GM10847 (cell line): ENCODE measurements around the gene ZNF850.

ENCODE experiments used
- POLR2A ChIP-seq: IDR thresholded peaks from 2 replicates; pipeline ENCODE4 v1.6.1; 2011; ENCODE audit not compliant: insufficient read length; ENCODE audit errors: extremely low read depth

ZNF850 gene

DNA sequence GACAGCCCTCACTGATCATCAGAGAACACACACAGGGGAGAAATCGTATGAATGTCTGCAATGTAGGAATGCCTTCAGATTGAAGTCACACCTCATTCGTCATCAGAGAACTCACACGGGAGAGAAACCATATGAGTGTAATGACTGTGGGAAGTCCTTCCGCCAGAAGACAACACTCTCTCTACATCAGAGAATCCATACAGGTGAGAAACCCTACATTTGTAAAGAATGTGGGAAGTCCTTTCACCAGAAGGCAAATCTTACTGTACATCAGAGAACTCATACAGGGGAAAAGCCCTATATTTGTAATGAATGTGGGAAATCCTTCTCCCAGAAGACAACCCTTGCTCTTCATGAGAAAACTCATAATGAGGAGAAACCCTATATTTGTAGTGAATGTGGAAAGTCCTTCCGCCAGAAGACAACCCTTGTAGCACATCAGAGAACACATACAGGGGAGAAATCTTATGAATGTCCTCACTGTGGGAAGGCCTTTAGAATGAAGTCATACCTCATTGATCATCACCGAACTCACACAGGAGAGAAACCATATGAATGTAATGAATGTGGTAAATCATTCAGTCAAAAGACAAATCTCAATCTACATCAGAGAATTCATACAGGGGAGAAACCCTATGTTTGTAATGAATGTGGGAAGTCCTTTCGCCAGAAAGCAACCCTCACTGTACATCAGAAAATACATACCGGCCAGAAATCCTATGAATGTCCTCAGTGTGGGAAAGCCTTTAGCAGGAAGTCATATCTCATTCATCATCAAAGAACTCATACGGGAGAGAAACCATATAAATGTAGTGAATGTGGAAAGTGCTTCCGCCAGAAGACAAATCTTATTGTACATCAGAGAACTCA is 52.7 kb downstream of the ZNF850 start:
- no peak for TF ChIP-seq POLR2A

DNA sequence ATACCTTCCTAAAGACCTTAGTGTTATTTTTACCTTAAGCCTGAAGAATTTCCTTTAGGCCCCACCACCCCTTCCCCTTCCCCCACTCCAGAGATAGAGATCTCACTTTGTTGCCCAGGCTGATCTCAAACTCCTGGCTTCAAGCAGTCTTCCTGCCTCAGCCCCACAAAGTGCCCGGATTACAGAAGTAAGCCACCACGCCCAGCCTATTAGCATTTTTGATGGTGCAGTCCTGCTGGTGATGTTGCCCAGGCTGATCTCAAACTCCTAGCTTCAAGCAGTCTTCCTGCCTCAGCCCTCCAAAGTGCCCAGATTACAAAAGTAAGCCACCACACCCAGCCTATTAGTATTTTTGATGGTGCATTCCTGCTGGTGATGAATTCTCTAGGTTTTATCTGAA is 63.2 kb downstream of the ZNF850 start:
- no peak for TF ChIP-seq POLR2A

DNA sequence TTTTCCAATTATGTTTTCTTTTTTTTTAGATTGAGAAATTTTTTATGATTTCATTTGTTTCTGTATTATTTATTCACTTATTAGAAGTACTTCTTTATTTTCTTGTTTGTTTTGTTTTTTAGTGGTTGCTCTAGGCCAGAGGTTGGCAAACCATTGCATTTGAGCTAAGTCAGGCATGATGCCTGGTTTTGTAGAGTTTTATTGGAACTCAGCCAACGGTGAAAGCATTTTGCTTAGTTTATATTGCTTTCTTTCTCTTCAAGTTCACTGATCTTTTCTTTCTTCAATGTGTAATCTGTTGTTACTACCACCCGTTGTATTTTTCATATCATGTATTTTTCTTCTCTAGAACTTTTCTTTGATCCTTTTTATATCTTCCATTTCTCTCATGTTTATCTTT is 65.5 kb downstream of the ZNF850 start:
- TF ChIP-seq POLR2A: no peak

DNA sequence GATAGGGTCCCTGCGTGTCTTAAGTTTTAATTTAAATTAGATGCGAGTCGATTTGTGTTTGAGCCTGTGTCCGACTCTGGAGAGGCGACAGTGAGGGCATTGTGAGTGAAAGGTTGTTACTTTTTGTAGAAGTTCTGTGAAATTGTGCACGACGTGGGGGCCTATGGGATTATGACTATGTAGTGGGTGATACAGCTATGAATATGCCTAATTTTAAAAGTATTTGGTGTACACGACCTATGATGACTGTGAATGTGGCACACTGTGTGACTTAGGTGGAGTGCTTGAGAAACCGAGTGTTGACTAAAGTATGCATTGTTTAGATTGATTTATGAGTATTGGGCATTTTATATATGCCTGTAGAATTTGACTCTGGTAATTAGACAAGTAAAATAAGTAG is 84.5 kb downstream of the ZNF850 start:
- no peak for TF ChIP-seq POLR2A

DNA sequence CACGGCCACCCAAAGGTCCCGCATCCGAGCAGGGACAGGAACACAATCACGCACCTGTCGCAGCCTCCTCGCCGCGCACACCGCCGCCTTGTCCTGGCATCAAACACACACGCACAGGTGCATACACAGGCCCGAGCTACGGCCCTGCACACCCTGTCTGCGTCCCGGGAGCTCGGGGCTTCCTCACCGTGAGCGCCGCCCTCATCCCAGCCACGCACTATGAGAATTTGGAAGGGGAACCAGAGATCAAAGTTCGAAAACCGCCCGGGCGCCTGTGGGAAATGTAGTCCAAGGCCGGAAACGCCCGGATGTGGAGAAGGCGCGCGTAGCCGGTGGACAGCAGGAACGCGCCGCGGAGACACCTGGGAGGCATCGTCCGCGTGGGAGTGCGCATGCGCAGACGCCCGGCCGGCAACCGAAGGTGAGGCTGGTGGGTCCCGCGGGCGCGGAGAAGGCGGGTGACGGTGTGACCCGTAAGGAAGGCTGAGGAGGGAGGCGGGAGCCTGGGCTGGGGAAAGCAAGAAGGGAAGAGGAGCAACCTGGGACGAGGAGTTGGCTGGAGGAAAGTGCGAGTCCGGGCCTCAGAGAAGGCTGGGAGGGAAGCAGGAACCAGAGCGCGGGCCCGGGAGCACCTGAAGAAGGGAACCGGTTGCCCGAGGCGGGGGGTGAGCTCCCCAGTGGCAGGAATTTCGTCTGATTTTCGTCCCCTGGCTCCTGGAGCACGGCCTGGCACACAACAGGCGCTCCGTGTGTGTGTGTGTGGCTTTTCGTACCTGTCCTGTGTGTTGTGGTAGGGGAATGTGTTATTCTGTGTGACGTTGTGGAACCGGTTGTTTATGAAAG is 85.2 kb downstream of the ZNF850 start, which contains the start of gene ZNF567:
ZNF567 (plus strand) TSS at position 399 of the 843 bp plus-strand sequence. CDS start 7,256 bp downstream, outside the sequence.
- peak; percentile 86 for TF ChIP-seq POLR2A

DNA sequence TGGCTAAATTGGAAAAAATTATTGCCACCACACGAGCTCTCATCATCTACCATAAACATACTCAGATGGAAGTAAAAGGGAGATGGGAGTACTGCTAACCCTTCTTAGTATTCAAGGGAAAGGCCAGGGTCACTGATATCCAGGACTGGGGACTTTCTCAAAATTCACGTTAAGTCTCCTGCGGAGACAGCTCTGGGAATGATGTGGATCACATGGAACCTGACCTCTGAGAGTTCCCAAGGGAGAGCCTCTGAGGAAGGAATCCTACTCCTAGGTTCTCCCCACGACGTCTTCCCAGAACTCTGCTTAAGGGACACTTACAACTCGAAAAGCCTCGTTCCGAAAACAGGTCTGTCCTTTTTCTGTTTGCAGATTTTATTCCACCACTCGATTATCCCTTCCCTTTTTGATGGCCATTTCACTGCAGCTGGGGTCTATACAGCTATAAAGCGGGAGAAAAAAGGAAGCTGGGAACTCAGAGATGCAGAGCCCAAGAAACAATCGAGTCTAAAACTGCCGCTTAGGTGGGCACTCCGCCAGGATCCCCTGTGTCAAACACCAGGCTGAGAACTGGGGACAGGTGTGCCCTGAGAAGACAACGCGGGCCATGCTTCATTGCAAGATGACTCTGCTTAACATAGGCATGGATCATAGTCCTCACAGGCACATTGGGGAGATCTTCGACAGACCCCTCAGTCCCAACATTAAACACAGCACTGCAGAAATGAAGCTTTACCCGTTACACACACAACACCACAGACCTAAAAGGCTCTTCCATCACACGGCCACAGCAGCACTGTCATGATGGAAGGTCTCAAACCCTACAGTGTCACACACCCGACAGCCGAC is 86.0 kb downstream of the ZNF850 start:
- no peak for TF ChIP-seq POLR2A

DNA sequence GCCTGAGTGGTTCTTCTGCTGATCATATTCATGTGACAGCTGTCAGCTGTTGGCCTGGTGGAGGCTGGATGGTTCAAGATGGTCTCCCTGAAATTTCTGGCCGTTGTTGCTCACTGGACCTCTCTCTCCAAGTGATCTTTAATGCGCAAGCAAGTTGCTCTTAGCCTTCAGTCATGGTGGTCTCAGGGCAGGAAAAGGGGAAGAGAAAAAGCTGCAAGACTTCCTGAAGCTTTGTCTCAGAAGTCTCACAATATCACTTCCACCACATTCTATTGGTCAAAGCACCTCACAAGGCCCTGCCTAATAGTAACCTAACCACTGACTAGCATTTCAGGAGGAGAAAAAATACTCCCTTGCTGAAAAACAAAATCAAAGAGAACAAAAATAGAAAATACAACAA is 86.8 kb downstream of the ZNF850 start:
- TF ChIP-seq POLR2A: no peak

DNA sequence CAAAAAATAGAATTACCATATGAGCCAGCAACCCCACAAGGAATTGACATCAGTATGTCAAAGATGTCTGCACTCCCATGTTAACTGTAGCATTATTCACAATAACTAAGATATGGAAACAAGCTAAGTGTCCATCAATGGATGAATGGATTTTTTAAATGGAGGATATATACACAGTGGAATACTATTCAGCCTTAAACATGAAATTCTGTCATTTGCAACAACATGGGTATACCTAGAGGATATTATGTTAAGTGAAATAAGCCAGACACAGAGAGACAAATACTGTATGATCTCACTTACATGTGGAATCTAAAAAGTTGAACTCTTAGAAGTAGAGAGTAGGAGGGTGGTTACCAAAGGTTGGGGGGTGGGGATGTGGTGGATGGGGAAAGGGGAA is 93.2 kb downstream of the ZNF850 start:
- TF ChIP-seq POLR2A: no peak

DNA sequence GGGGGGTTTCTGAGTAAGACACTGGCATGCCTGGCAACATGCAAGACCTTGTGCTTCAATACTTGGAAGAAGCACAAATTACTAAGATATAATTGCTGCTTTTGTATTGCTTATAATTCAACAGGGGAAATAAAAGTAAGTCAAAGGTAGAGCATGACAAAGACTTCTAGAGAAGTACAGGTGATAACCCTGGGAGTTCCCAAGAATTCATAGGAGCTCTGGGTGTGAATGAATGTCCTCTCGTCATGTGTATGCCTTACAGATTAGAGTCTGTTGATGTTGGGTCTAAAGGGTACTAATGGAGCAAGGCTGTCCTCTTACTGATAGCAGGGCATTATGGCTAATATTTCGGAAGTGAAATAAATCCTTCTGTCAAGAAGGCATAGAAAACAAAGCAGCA is 98.4 kb downstream of the ZNF850 start:
- no peak for TF ChIP-seq POLR2A

DNA sequence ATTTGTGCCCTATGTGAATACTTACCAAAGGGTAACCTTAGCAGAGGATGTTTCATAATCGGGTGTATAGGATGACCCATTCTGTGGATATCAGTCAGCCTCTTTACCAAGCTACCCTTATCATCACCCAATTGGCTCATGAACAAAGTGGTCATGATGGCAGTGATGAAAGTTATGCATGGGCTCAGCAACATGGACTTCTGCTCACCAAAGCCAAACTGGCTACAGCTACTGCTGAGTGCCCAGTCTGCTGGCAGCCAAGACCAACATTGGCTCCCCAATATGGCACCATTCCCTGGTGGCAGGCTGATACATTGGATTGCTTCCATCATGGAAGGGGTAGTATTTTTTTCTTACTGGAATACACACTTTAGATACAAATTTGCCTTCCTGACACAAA is 100.2 kb downstream of the ZNF850 start:
- no peak for TF ChIP-seq POLR2A

DNA sequence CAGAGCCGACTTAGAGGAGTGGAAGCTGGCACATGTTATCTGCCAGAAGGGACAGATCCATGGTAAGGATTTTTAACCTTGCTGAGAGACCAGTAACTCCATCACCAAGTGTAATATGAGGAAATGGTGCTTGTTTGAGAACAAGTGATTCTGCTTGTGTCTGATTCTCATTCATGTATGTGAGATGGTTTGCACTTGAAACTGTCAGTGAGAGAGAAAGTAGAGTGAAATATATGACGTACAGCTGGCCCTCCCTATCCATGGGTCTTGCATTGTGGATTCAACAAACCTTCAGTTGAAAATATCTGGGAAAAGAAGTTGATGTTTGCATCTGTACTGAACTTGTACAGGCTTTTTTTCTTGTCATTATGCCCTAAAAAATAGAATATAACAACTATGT is 104.0 kb downstream of the ZNF850 start:
- TF ChIP-seq POLR2A: no peak

DNA sequence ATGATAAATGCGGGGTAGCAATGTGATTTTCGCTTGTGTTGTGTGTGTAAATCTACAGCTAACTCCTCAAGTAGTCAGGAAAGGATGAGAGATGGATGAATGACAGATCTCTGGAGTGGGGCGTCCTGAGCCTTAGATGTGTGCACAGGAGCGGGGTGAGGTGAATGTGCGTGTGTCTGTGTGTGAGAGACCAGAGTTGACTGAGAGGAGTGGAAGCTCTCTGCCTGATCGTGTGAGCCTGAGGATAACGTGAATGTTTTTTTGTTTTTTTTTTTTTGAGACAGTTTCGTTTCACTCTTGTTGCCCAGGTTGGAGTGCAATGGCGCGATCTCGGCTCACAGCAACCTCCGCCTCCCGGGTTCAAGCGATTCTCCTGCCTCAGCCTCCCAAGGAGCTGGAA is 106.8 kb downstream of the ZNF850 start:
- no peak for TF ChIP-seq POLR2A
